Measurements from ENCODE around the gene ZNF862. TPM values are rescaled to one million over a fixed set of nuclear protein-coding genes. Genes with fewer than 3 reads are reported as not detected.

Gene ZNF862
- total and polyA plus RNA-seq, 2 donors (not counting 1 experiment from before 2014, with no cell fraction given) = 24.1 to 33.0 TPM

DNA sequence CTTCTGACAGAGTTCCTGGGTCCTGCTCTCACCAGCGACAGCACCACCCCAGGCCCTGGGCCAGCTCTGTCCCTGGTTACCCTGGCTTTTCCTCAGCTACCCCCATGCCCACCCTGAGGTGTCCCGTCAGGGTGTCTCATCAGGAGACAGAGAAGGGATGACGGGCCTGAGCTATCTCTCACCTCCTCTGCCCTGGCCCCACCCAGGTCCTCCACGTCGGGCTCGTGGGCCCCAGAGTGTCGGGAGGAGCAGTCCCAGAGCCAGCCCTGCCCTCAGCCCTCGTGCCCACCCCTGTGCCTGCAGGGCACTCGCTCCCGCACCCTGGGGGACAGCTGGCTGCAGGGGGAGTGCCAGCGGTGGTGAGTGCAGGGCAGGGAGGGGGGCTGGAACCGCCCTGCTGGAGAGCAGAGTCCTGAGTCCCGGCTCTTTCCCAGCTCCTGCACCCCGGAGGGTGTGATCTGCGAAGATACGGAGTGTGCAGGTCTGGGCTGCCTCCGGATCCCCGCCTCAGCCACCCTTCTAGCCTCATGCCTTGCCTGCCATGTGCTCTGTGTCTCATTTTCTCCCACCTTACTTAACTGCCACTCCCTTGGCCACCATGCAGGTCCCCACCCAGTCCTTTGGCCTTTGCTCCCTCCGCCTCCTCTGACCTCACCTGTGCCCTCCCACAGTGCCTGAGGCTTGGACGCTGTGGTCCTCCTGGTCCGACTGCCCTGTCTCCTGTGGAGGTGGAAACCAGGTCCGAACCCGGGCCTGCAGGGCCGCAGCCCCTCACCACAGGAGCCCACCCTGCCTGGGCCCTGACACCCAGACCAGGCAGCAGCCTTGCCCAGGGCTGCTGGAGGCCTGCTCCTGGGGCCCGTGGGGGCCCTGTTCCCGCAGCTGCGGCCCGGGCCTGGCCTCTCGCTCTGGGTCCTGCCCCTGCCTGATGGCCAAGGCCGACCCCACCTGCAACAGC lies 16.7 kb upstream of the ZNF862 start:
- intact Hi-C loops (cut with micrococcal nuclease) = no loop called here
- no peaks in the 10 kb centered on the region for H3K4me1 ChIP-seq (ENCODE audit: control insufficient read depth in 2 of 2, insufficient read depth in 2 of 2, low read length in 2 of 2)
- TF ChIP-seq, protein P1, sequence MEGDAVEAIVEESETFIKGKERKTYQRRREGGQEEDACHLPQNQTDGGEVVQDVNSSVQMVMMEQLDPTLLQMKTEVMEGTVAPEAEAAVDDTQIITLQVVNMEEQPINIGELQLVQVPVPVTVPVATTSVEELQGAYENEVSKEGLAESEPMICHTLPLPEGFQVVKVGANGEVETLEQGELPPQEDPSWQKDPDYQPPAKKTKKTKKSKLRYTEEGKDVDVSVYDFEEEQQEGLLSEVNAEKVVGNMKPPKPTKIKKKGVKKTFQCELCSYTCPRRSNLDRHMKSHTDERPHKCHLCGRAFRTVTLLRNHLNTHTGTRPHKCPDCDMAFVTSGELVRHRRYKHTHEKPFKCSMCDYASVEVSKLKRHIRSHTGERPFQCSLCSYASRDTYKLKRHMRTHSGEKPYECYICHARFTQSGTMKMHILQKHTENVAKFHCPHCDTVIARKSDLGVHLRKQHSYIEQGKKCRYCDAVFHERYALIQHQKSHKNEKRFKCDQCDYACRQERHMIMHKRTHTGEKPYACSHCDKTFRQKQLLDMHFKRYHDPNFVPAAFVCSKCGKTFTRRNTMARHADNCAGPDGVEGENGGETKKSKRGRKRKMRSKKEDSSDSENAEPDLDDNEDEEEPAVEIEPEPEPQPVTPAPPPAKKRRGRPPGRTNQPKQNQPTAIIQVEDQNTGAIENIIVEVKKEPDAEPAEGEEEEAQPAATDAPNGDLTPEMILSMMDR (IDR thresholded peaks at IDR 0.05) = no peak
- TF ChIP-seq EZH2 (IDR thresholded peaks at IDR 0.05; ENCODE audit: borderline replicate concordance, insufficient read depth, low read depth, low read length, poor library complexity, severe bottlenecking) = no peak
- no peak overlapping the region for H2AFZ ChIP-seq (ENCODE audit: insufficient read depth, low read depth, low read length, poor library complexity, severe bottlenecking)
- no peaks in the 10 kb centered on the region for H3K36me3 ChIP-seq (replicated peaks in 1 of 2; ENCODE audit: control extremely low read depth in 1 of 2, control insufficient read depth in 1 of 2, extremely low read depth in 1 of 2, insufficient read depth in 2 of 2, low read length in 1 of 2)
- H3K4me1 Mint-ChIP-seq = no peaks in the 10 kb centered on the region
- ATAC-seq (ENCODE audit: low read depth) (no peak), DNase-seq (no peak)
- H4K20me1 ChIP-seq (ENCODE audit: control insufficient read depth, insufficient read depth, low read length, poor library complexity, severe bottlenecking) = no peaks in the 10 kb centered on the region
- peaks cover 3% of the 10 kb centered on the region for H3K27me3 Mint-ChIP-seq
- no peak overlapping the region for H3K27ac Mint-ChIP-seq
- no peaks in the 10 kb centered on the region for H3K27me3 ChIP-seq (replicated peaks in 1 of 4; ENCODE audit: control extremely low read depth in 1 of 4, control insufficient read depth in 3 of 4, insufficient read depth in 4 of 4, low read length in 3 of 4)
- H3K9me3 ChIP-seq (ENCODE audit: control extremely low read depth in 1 of 3, control insufficient read depth in 2 of 3, insufficient read depth in 1 of 3, low read length in 2 of 3) = no peaks in the 10 kb centered on the region
- H3K4me3 ChIP-seq (ENCODE audit: control extremely low read depth in 1 of 5, extremely low read depth in 1 of 5, insufficient read depth in 1 of 5, low read depth in 2 of 5, low read length in 4 of 5) = no peak overlapping the region
- H3K27ac ChIP-seq (ENCODE audit: low read length in 2 of 2) = no peak overlapping the region
- POLR2A ChIA-PET = no interaction called here
- no peak overlapping the region for H3K9ac ChIP-seq (ENCODE audit: low read length)
- H3K4me2 ChIP-seq (replicated peaks; ENCODE audit: low read depth, low read length, poor library complexity, severe bottlenecking) = no peak overlapping the region
- no peaks in the 10 kb centered on the region for H3K79me2 ChIP-seq (ENCODE audit: control insufficient read depth, insufficient read depth, low read length)
- CTCF ChIA-PET = no interaction called here
- WGBS (ENCODE audit: insufficient coverage) = 94% methylated on average over 29 of the region's 30 CpGs
- no peaks in the 10 kb centered on the region for H3K9me3 Mint-ChIP-seq (ENCODE audit: insufficient read depth)
- no peak overlapping the region for H3K4me3 Mint-ChIP-seq

DNA sequence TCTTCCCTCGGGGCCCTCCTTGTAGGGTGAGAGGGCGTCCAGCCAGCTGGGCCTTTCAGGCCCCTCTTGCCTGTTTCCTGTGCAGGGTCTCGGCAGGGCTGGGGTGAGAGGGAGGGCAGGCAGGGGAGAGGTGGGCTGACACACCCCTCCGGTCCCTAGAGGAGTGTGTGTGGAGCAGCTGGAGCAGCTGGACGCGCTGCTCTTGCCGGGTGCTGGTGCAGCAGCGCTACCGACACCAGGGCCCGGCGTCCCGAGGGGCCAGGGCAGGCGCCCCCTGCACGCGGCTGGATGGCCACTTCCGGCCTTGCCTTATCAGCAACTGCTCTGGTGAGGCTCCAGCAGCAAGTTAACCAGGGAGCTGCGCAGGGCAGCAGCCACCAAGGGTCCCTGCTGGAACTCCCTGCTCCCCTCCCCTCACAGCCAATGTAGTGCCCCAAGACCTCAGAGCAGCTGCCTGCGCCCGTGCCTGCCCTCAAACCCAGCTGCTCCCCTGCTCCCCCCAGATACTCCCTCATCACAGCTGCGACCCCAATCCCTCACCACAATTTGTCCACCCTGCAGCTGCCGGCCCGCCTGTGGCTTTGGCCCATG lies 15.7 kb upstream of the ZNF862 start:
- Histone ChIP-seq H3K4me2 (replicated peaks; ENCODE audit: low read depth, low read length, poor library complexity, severe bottlenecking) (no peak overlapping the region), H3K79me2 (ENCODE audit: control insufficient read depth, insufficient read depth, low read length) (no peaks in the 10 kb centered on the region), H3K27ac (ENCODE audit: low read length in 2 of 2) (no peak overlapping the region), H2AFZ (ENCODE audit: insufficient read depth, low read depth, low read length, poor library complexity, severe bottlenecking) (no peak overlapping the region), H3K9ac (ENCODE audit: low read length) (no peak overlapping the region), H3K4me1 (ENCODE audit: control insufficient read depth in 2 of 2, insufficient read depth in 2 of 2, low read length in 2 of 2) (no peaks in the 10 kb centered on the region), H4K20me1 (ENCODE audit: control insufficient read depth, insufficient read depth, low read length, poor library complexity, severe bottlenecking) (no peaks in the 10 kb centered on the region), H3K9me3 (ENCODE audit: control extremely low read depth in 1 of 3, control insufficient read depth in 2 of 3, insufficient read depth in 1 of 3, low read length in 2 of 3) (no peaks in the 10 kb centered on the region), H3K36me3 (replicated peaks in 1 of 2; ENCODE audit: control extremely low read depth in 1 of 2, control insufficient read depth in 1 of 2, extremely low read depth in 1 of 2, insufficient read depth in 2 of 2, low read length in 1 of 2) (no peaks in the 10 kb centered on the region), H3K27me3 (replicated peaks in 1 of 4; ENCODE audit: control extremely low read depth in 1 of 4, control insufficient read depth in 3 of 4, insufficient read depth in 4 of 4, low read length in 3 of 4) (no peaks in the 10 kb centered on the region), H3K4me3 (ENCODE audit: control extremely low read depth in 1 of 5, extremely low read depth in 1 of 5, insufficient read depth in 1 of 5, low read depth in 2 of 5, low read length in 4 of 5) (no peak overlapping the region)
- 19% methylated on average over 19 of the region's 22 CpGs for WGBS (ENCODE audit: insufficient coverage)
- ChIA-PET POLR2A (no interaction called here), CTCF (no interaction called here)
- no peak for TF ChIP-seq EZH2 (IDR thresholded peaks at IDR 0.05; ENCODE audit: borderline replicate concordance, insufficient read depth, low read depth, low read length, poor library complexity, severe bottlenecking)
- TF ChIP-seq, protein P1 (IDR thresholded peaks at IDR 0.05) = no peak
- Mint-ChIP-seq H3K9me3 (ENCODE audit: insufficient read depth) (no peaks in the 10 kb centered on the region), H3K27ac (no peak overlapping the region), H3K4me1 (no peaks in the 10 kb centered on the region), H3K27me3 (peaks cover 4% of the 10 kb centered on the region), H3K4me3 (no peak overlapping the region)
- no peak for DNase-seq
- no peak for ATAC-seq (ENCODE audit: low read depth)
- intact Hi-C loops (cut with micrococcal nuclease) = no loop called here
